ENCODE results near the gene COMMD3.
A peak's percentile ranks its signal among the peaks of the same experiment; 100 is the strongest.

COMMD3 gene

DNA sequence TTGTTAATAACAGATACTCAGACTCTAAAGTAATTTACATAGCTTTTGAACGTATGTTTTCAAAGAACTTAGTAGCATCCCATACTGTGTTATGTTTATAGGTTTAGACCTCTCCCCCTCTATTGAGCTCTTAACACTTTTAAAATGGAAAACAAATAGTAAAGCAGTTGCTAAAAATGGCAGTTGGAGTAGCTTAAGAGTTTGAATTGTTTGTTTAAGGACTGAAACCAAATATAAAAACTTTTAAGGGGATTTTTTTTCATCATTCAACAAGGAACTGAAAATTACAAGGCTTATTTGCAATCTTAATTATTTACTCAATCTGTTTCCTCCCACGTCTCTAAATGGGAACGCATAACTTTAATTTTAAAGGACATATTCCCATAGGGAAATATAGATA lies 27.5 kb downstream of the COMMD3 start:
- no peak overlapping the region for H3K4me3 ChIP-seq (ENCODE audit: low read depth, low read length)
- TF ChIP-seq CTCF (IDR thresholded peaks at IDR 0.05; ENCODE audit: borderline replicate concordance, insufficient read depth, low read depth, low read length), result no peak

- no peak overlapping the region for H3K4me3 ChIP-seq (ENCODE audit: low read depth, low read length)
- no peak for TF ChIP-seq CTCF (IDR thresholded peaks at IDR 0.05; ENCODE audit: borderline replicate concordance, insufficient read depth, low read depth, low read length)
Observed at GRCh38 chr10:22344249-22344648, 28.1 kb downstream of the COMMD3 start.

DNA sequence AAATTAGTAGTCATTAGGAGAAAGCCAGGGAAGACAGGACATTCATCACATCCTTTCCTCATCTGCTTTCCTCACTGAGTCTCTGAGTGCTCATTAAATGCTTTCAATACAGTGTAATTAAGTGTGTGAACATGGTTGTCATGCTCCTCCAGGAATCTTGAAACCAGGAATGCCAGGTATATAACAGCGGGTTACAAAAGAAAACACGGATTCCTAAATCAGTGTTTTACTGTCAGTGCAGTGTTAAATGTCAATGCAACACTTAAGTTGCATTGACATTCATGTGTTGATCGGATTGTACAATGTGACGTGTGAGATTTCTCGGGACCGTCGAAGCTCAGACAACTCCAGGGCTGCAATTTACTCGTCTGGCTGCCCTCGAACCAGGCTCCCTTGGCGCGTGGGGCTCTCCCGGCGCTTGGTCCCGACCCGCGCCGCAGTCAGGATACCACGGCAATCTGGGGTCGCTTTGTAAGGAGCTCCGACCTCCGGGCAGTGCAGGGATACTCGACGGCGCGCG lies 28.7 kb downstream of the COMMD3 start:
- peak overlapping the region; percentile 47 for H3K4me3 ChIP-seq (ENCODE audit: low read depth, low read length)
- no peak for TF ChIP-seq CTCF (IDR thresholded peaks at IDR 0.05; ENCODE audit: borderline replicate concordance, insufficient read depth, low read depth, low read length)

- TF ChIP-seq CTCF (IDR thresholded peaks at IDR 0.05; ENCODE audit: borderline replicate concordance, insufficient read depth, low read depth, low read length), result no peak
- peak within 1 kb of the TSS; percentile 47 for H3K4me3 ChIP-seq (ENCODE audit: low read depth, low read length)
Observed at GRCh38 chr10:22345301-22346095, 29.3 kb downstream of the COMMD3 start, which contains the start of gene SPAG6. TSS of gene SPAG6 (plus strand) at chr10:22345496. CDS start at chr10:22345612, 116 bp downstream.

DNA sequence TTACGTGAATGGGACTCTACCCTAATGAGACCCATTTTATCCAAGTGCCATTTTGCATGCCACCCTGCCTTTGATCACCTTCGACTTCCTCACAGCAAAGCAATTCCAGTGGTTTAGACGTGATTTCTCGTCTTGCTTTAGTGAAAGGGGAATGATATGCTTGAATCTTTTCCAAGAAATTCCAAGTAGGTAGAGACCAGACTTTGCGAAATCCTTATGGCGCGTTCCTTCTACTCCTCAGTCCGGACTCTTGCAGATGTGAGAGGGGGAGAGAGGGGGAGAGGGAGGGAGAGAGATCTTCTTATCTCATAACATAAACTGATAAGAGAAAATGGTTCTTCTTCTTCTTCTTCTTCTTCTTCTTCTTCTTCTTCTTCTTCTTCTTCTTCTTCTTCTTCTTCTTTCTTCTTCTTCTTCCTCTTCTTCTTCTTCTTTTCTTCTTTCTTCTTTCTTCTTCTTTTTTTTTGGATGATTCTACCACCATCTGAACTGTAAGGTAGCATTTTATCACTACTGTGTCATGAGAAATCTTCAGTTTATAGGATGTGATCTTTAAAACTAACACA lies 30.0 kb downstream of the COMMD3 start:
- H3K4me3 ChIP-seq (ENCODE audit: low read depth, low read length), result no peak overlapping the region
- no peak for TF ChIP-seq CTCF (IDR thresholded peaks at IDR 0.05; ENCODE audit: borderline replicate concordance, insufficient read depth, low read depth, low read length)

DNA sequence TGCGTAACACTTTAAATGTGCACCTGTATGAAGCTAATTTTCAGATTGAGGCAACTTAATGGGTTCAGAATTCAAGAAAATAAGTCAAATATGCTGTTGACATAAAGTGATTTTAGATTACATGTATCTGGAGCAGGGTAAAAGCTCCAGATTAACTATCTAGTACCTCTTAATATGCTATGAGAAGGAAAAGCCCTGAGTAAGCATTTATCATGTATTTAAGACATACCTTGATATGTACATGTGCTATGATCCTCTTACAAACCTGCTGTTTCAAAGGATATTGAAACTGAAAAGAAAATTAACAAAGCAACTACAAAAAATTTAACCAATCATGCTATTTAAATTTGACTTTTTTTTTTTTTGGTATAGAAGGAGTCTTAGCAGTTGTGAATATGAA lies 33.6 kb downstream of the COMMD3 start:
- TF ChIP-seq CTCF (IDR thresholded peaks at IDR 0.05; ENCODE audit: borderline replicate concordance, insufficient read depth, low read depth, low read length), result no peak
- no peak overlapping the region for H3K4me3 ChIP-seq (ENCODE audit: low read depth, low read length)

All from GM12875 (cell line).